Measurements from ENCODE around the gene PTK7. TPM values are rescaled to one million over a fixed set of nuclear protein-coding genes. Genes with fewer than 3 reads are reported as not detected.
A peak's percentile ranks its signal among the peaks of the same experiment; 100 is the strongest.

Gene PTK7
- total RNA-seq, 6 donors from 2014 or later: 68.6 to 180 (median 89.4) TPM

DNA sequence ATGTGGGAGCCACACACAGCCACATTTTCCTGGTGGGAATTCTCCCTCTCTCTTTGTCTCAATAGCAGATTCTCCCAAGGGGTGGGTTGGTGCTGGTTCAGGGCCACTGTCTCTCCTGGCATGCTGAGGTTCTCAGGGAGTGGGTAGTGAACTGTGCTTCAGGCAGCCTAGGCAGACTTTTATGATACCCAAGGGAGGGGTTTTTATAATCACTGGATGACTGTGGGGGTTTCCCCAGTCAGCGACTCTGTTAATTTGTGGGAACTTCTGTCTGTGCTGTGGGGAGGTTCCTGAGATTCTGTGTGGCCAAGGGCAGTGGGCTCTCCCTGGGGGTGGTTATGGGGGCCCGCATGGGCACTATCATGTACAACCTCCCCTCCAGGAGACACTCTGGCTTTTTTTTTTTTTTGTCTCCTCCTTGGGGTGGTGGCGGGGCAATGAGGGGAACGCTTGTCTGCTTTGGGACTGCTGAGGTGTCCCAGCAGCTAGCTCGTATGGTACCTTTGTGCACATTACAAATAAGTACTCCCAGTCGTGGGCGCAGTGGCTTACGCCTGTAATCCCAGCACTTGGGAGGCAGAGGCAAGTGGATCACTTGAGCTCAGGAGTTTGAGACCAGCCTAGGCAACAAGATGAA is 10.0 kb downstream of the PTK7 start:
- Histone ChIP-seq H3K4me1 (peaks cover 0 to 42% (median 15%) of the 10 kb centered on the region in 4 donors), H3K36me3 (no peaks in the 10 kb centered on the region), H3K4me3 (no peak overlapping the region), H3K27ac (no peak overlapping the region), H3K9me3 (no peaks in the 10 kb centered on the region), H3K27me3 (no peaks in the 10 kb centered on the region)
- DNase-seq: no peak
- ATAC-seq (ENCODE audit: low FRiP score in 2 of 2): no peak
- 84 to 85% methylated on average over 8 of the region's 8 CpGs for WGBS, 2 donors
- TF ChIP-seq POLR2A (IDR thresholded peaks at IDR 0.05): no peak
- TF ChIP-seq POLR2AphosphoS5 (IDR thresholded peaks at IDR 0.05): no peak
- TF ChIP-seq EP300 (IDR thresholded peaks at IDR 0.05): no peak
- TF ChIP-seq, protein P1, sequence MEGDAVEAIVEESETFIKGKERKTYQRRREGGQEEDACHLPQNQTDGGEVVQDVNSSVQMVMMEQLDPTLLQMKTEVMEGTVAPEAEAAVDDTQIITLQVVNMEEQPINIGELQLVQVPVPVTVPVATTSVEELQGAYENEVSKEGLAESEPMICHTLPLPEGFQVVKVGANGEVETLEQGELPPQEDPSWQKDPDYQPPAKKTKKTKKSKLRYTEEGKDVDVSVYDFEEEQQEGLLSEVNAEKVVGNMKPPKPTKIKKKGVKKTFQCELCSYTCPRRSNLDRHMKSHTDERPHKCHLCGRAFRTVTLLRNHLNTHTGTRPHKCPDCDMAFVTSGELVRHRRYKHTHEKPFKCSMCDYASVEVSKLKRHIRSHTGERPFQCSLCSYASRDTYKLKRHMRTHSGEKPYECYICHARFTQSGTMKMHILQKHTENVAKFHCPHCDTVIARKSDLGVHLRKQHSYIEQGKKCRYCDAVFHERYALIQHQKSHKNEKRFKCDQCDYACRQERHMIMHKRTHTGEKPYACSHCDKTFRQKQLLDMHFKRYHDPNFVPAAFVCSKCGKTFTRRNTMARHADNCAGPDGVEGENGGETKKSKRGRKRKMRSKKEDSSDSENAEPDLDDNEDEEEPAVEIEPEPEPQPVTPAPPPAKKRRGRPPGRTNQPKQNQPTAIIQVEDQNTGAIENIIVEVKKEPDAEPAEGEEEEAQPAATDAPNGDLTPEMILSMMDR (IDR thresholded peaks at IDR 0.05): no peak

DNA sequence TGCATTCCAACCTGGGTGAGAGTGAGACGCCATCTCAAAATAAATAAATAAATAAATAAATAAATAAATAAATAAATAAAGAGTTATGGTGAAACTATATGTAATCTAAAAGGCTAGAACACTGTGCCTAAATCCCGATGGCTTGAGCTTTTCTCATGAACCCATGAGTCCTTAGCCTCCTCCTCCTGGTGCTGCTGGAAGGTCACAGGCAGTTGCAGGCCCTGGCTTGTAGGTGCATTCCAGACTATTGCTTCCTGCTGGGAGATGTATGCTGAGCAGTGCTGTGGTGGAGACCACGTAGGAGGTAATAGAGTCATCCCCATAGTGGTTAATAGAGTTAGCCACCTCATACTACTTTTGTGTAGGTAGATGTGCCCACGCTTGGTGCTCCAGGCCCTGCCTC is 12.5 kb downstream of the PTK7 start:
- 77 to 79% methylated on average over 4 of the region's 4 CpGs for WGBS, 2 donors
- ATAC-seq (ENCODE audit: low FRiP score in 2 of 2) (no peak), DNase-seq (no peak)
- Histone ChIP-seq H3K27ac (peak overlapping the region; percentile 74 to 85 (median 76)), H3K9me3 (no peaks in the 10 kb centered on the region), H3K27me3 (no peaks in the 10 kb centered on the region), H3K4me1 (peaks cover 6 to 51% (median 20%) of the 10 kb centered on the region in 4 donors), H3K4me3 (no peak overlapping the region), H3K36me3 (no peaks in the 10 kb centered on the region)
- TF ChIP-seq EP300 (IDR thresholded peaks at IDR 0.05) (no peak), POLR2A (IDR thresholded peaks at IDR 0.05) (no peak), POLR2AphosphoS5 (IDR thresholded peaks at IDR 0.05) (no peak)
- TF ChIP-seq, protein P1 (IDR thresholded peaks at IDR 0.05): no peak

DNA sequence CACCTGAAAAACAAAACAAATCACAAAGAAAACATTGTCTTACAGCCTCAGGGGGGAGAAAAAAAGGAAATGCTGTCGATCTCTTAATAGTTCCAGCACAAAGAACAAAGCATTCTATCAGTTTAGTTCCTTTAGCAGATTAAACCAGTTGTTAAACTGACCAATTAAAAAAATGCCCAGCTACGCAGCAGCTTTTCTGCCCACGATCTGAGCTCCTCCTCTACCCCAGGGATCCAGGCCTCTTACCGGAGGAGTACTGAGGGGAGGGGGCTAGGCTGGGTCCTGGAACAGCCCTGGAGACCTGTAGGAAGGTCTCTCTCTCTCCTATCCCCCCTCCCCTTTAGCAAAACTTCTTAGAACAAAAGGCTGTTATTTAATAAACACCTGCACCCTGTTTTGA is 13.4 kb downstream of the PTK7 start:
- DNase-seq (no peak), ATAC-seq (ENCODE audit: low FRiP score in 2 of 2) (peak in 1 of 2 donors; percentile 38)
- H3K27me3 ChIP-seq: no peaks in the 10 kb centered on the region
- H3K36me3 ChIP-seq: no peaks in the 10 kb centered on the region
- H3K27ac ChIP-seq: peak overlapping the region; percentile 74 to 85 (median 76)
- no peaks in the 10 kb centered on the region for H3K9me3 ChIP-seq
- WGBS, 2 donors: 42 to 53% methylated on average over 4 of the region's 4 CpGs
- H3K4me3 ChIP-seq: peak overlapping the region in 2 of 4 donors; percentile 7 to 28
- H3K4me1 ChIP-seq: peaks cover 10 to 59% (median 27%) of the 10 kb centered on the region in 4 donors
- TF ChIP-seq POLR2A (IDR thresholded peaks at IDR 0.05) (no peak), EP300 (IDR thresholded peaks at IDR 0.05) (no peak), POLR2AphosphoS5 (IDR thresholded peaks at IDR 0.05) (no peak)
- TF ChIP-seq, protein P1 (IDR thresholded peaks at IDR 0.05): no peak

DNA sequence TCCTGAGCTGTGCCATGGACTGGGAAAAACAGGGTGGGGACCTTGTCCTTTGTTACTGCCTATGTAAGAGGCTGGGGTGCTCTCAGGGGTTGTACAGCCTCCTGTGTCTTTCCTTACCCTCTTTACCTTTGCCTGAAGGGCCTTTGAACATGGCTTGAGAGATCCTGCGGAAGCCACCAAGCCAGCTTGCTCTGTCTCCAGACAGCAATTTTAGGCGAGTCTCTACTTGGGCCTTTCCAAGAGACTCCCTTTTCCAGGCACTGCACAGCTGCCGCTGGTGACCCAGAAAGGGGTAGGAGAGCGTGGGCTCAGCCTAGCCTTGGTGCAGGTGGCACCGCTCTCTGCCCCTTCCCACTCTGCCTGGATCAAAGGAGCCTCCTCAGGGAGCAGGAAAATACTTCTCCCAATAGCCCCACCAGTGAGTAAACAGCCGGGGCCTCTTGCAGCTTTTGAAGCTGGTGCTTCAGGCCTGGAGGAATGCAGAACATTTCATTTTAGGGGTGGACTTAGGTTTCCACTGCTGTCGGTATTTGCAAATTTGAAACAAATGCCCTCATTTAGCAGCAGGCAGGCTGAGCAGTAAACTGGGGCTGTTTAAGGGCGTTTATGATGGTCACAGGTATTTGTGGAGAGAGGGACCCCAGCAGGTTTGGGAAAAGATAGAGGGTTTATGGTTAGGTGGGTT is 13.9 kb downstream of the PTK7 start:
- ATAC-seq (ENCODE audit: low FRiP score in 2 of 2) (peak; percentile 51 to 88), DNase-seq (peak in 1 of 2 donors; percentile 66)
- Histone ChIP-seq H3K9me3 (no peaks in the 10 kb centered on the region), H3K27me3 (no peaks in the 10 kb centered on the region), H3K4me3 (peak overlapping the region in 2 of 4 donors; percentile 7 to 28), H3K4me1 (peaks cover 13 to 63% (median 27%) of the 10 kb centered on the region in 4 donors), H3K36me3 (no peaks in the 10 kb centered on the region), H3K27ac (peak overlapping the region; percentile 74 to 85 (median 76))
- 55 to 72% methylated on average over 7 to 8 of the region's 8 CpGs for WGBS, 2 donors
- TF ChIP-seq POLR2A (IDR thresholded peaks at IDR 0.05) (peak in 1 of 4 donors; percentile 46), POLR2AphosphoS5 (IDR thresholded peaks at IDR 0.05) (no peak), EP300 (IDR thresholded peaks at IDR 0.05) (no peak)
- TF ChIP-seq, protein P1 (IDR thresholded peaks at IDR 0.05): no peak
